ENCODE data around the gene EVC2.

EVC2 gene

GRCh38 chr4:5563856-5564255 is 144.5 kb downstream of the EVC2 start:
- Histone ChIP-seq H3K27ac (no peak overlapping the region), H3K27me3 (no peaks in the 10 kb centered on the region), H3K9ac (no peak overlapping the region), H3K4me3 (no peak overlapping the region), H3K36me3 (peaks cover 61% of the 10 kb centered on the region), H4K20me1 (no peaks in the 10 kb centered on the region), H3K4me2 (no peak overlapping the region), H3K9me3 (no peaks in the 10 kb centered on the region), H3K4me1 (no peaks in the 10 kb centered on the region)
- TF ChIP-seq Cebpa-rat (IDR thresholded peaks at IDR 0.05) = no peak

GRCh38 chr4:5562476-5562875 is 145.9 kb downstream of the EVC2 start:
- TF ChIP-seq Cebpa-rat (IDR thresholded peaks at IDR 0.05) = no peak
- no peaks in the 10 kb centered on the region for H4K20me1 ChIP-seq
- no peaks in the 10 kb centered on the region for H3K4me1 ChIP-seq
- H3K27ac ChIP-seq = no peak overlapping the region
- no peak overlapping the region for H3K4me2 ChIP-seq
- H3K4me3 ChIP-seq = no peak overlapping the region
- H3K9me3 ChIP-seq = no peaks in the 10 kb centered on the region
- no peaks in the 10 kb centered on the region for H3K27me3 ChIP-seq
- H3K36me3 ChIP-seq = peaks cover 55% of the 10 kb centered on the region
- H3K9ac ChIP-seq = no peak overlapping the region

- TF ChIP-seq Cebpa-rat (IDR thresholded peaks at IDR 0.05) = no peak
- H3K27me3 ChIP-seq = no peaks in the 10 kb centered on the region
- no peaks in the 10 kb centered on the region for H4K20me1 ChIP-seq
- no peaks in the 10 kb centered on the region for H3K9me3 ChIP-seq
- H3K4me1 ChIP-seq = no peaks in the 10 kb centered on the region
- H3K9ac ChIP-seq = no peak overlapping the region
- no peak overlapping the region for H3K27ac ChIP-seq
- H3K4me3 ChIP-seq = no peak overlapping the region
- peaks cover 48% of the 10 kb centered on the region for H3K36me3 ChIP-seq
- no peak overlapping the region for H3K4me2 ChIP-seq
Observed at GRCh38 chr4:5561286-5561685, 147.1 kb downstream of the EVC2 start.

- Histone ChIP-seq H3K27ac (no peak overlapping the region), H3K4me2 (no peak overlapping the region), H3K27me3 (no peaks in the 10 kb centered on the region), H3K9ac (no peak overlapping the region), H3K9me3 (no peaks in the 10 kb centered on the region), H4K20me1 (no peaks in the 10 kb centered on the region), H3K4me3 (no peak overlapping the region), H3K36me3 (peaks cover 20% of the 10 kb centered on the region; the same call in 1 of the 2 replicates), H3K4me1 (no peaks in the 10 kb centered on the region)
- TF ChIP-seq Cebpa-rat (IDR thresholded peaks at IDR 0.05) = no peak
Observed at GRCh38 chr4:5558502-5558901, 149.9 kb downstream of the EVC2 start.

GRCh38 chr4:5554376-5554775 is 154.0 kb downstream of the EVC2 start:
- H4K20me1 ChIP-seq = no peaks in the 10 kb centered on the region
- no peak overlapping the region for H3K27ac ChIP-seq
- no peak overlapping the region for H3K9ac ChIP-seq
- H3K4me2 ChIP-seq = no peak overlapping the region
- no peak for TF ChIP-seq Cebpa-rat (IDR thresholded peaks at IDR 0.05)
- peaks cover 21% of the 10 kb centered on the region for H3K36me3 ChIP-seq
- H3K4me3 ChIP-seq = no peak overlapping the region
- peaks cover 32% of the 10 kb centered on the region for H3K9me3 ChIP-seq
- no peaks in the 10 kb centered on the region for H3K27me3 ChIP-seq
- H3K4me1 ChIP-seq = no peaks in the 10 kb centered on the region

- H3K4me2 ChIP-seq = no peak overlapping the region
- no peaks in the 10 kb centered on the region for H3K4me1 ChIP-seq
- peaks cover 21% of the 10 kb centered on the region for H3K36me3 ChIP-seq
- H3K27ac ChIP-seq = no peak overlapping the region
- H3K9me3 ChIP-seq = peaks cover 36% of the 10 kb centered on the region
- H3K27me3 ChIP-seq = no peaks in the 10 kb centered on the region
- TF ChIP-seq Cebpa-rat (IDR thresholded peaks at IDR 0.05) = no peak
- H4K20me1 ChIP-seq = no peaks in the 10 kb centered on the region
- H3K4me3 ChIP-seq = no peak overlapping the region
- no peak overlapping the region for H3K9ac ChIP-seq
Observed at GRCh38 chr4:5553801-5554200, 154.6 kb downstream of the EVC2 start.

- TF ChIP-seq Cebpa-rat (IDR thresholded peaks at IDR 0.05) = no peak
- Histone ChIP-seq H3K27me3 (no peaks in the 10 kb centered on the region), H3K4me3 (no peak overlapping the region), H3K27ac (no peak overlapping the region), H3K9ac (no peak overlapping the region), H4K20me1 (no peaks in the 10 kb centered on the region), H3K4me2 (no peak overlapping the region), H3K36me3 (peaks cover 29% of the 10 kb centered on the region), H3K4me1 (no peaks in the 10 kb centered on the region), H3K9me3 (peaks cover 46% of the 10 kb centered on the region)
Observed at GRCh38 chr4:5552451-5552850, 155.9 kb downstream of the EVC2 start.

- H3K27me3 ChIP-seq = no peaks in the 10 kb centered on the region
- no peak overlapping the region for H3K4me2 ChIP-seq
- H3K4me3 ChIP-seq = no peak overlapping the region
- no peak overlapping the region for H3K27ac ChIP-seq
- H3K9me3 ChIP-seq = peaks cover 49% of the 10 kb centered on the region
- peaks cover 30% of the 10 kb centered on the region for H3K36me3 ChIP-seq
- TF ChIP-seq Cebpa-rat (IDR thresholded peaks at IDR 0.05) = no peak
- no peaks in the 10 kb centered on the region for H3K4me1 ChIP-seq
- no peaks in the 10 kb centered on the region for H4K20me1 ChIP-seq
- H3K9ac ChIP-seq = no peak overlapping the region
Observed at GRCh38 chr4:5547651-5548249, 160.6 kb downstream of the EVC2 start.

GRCh38 chr4:5545271-5545670 is 163.1 kb downstream of the EVC2 start:
- no peak for TF ChIP-seq Cebpa-rat (IDR thresholded peaks at IDR 0.05)

GRCh38 chr4:5544762-5545161 is 163.6 kb downstream of the EVC2 start:
- Histone ChIP-seq H3K9me3 (peaks cover 27% of the 10 kb centered on the region), H4K20me1 (no peaks in the 10 kb centered on the region), H3K4me3 (no peak overlapping the region), H3K4me2 (no peak overlapping the region), H3K36me3 (peaks cover 16% of the 10 kb centered on the region), H3K4me1 (no peaks in the 10 kb centered on the region), H3K27me3 (no peaks in the 10 kb centered on the region), H3K27ac (no peak overlapping the region), H3K9ac (no peak overlapping the region)
- TF ChIP-seq Cebpa-rat (IDR thresholded peaks at IDR 0.05) = no peak

More at GRCh38 chr4:5545271-5545670, 163.1 kb downstream of the EVC2 start:
- peaks cover 33% of the 10 kb centered on the region for H3K9me3 ChIP-seq
- H3K4me3 ChIP-seq = no peak overlapping the region
- H3K27ac ChIP-seq = no peak overlapping the region
- no peaks in the 10 kb centered on the region for H3K27me3 ChIP-seq
- no peak overlapping the region for H3K9ac ChIP-seq
- H3K4me1 ChIP-seq = no peaks in the 10 kb centered on the region
- no peak overlapping the region for H3K4me2 ChIP-seq
- H4K20me1 ChIP-seq = no peaks in the 10 kb centered on the region
- H3K36me3 ChIP-seq = peaks cover 21% of the 10 kb centered on the region

GRCh38 chr4:5543681-5544080 is 164.7 kb downstream of the EVC2 start:
- no peaks in the 10 kb centered on the region for H3K4me1 ChIP-seq
- no peak for TF ChIP-seq Cebpa-rat (IDR thresholded peaks at IDR 0.05)
- no peak overlapping the region for H3K9ac ChIP-seq
- H3K4me2 ChIP-seq = no peak overlapping the region
- no peak overlapping the region for H3K4me3 ChIP-seq
- peaks cover 15% of the 10 kb centered on the region for H3K36me3 ChIP-seq
- H3K27ac ChIP-seq = no peak overlapping the region
- no peaks in the 10 kb centered on the region for H4K20me1 ChIP-seq
- no peaks in the 10 kb centered on the region for H3K27me3 ChIP-seq
- peaks cover 20% of the 10 kb centered on the region for H3K9me3 ChIP-seq

Data from BLaER1 (cell line).